ENCODE results near the gene LY9. TPM values are rescaled to one million over a fixed set of nuclear protein-coding genes. Genes with fewer than 3 reads are reported as not detected.

LY9 gene
- total RNA-seq, 4 donors from 2014 or later, result 0.22 to 5.1 (median 3.8) TPM; not detected in 1

- no peak for TF ChIP-seq CTCF (IDR thresholded peaks at IDR 0.05; ENCODE audit: low read depth)
Observed at GRCh38 chr1:160752406-160752805, 43.6 kb upstream of the LY9 start.

- no peak for TF ChIP-seq CTCF (IDR thresholded peaks at IDR 0.05; ENCODE audit: low read depth)
Observed at GRCh38 chr1:160752924-160753323, 43.0 kb upstream of the LY9 start.

- no peak for TF ChIP-seq CTCF (IDR thresholded peaks at IDR 0.05; ENCODE audit: low read depth)
Observed at GRCh38 chr1:160753594-160753993, 42.4 kb upstream of the LY9 start.

- no peak for TF ChIP-seq CTCF (IDR thresholded peaks at IDR 0.05; ENCODE audit: low read depth)
Observed at GRCh38 chr1:160755461-160755860, 40.5 kb upstream of the LY9 start.

GRCh38 chr1:160755911-160756848 lies 39.8 kb upstream of the LY9 start:
- TF ChIP-seq CTCF (IDR thresholded peaks at IDR 0.05; ENCODE audit: low read depth), result no peak

- TF ChIP-seq CTCF (IDR thresholded peaks at IDR 0.05; ENCODE audit: low read depth), result no peak
Observed at GRCh38 chr1:160756849-160757201, 39.1 kb upstream of the LY9 start.

- TF ChIP-seq CTCF (IDR thresholded peaks at IDR 0.05; ENCODE audit: low read depth), result no peak
Observed at GRCh38 chr1:160758521-160758920, 37.5 kb upstream of the LY9 start.

All from subcutaneous adipose tissue (tissue), 4 donors.